Uterus (tissue), 2 donors: ENCODE measurements around the gene FAM8A1.

Experiments
- CTCF ChIP-seq, 4 experiments: fragments of 200-600 bp in 2 of 4; fragments of 450-650 bp in 2 of 4; sonication (generic) in 2 of 4; IDR thresholded peaks; one replicate each; pipeline ENCODE4 v1.5.1; 2016 to 2019; ENCODE audit warnings: antibody characterized with exemption in 4 of 4, mild to moderate bottlenecking in 2 of 4, moderate library complexity in 1 of 4
- POLR2A ChIP-seq, 2 donors: fragments of 450-650 bp; IDR thresholded peaks; one replicate each; pipeline ENCODE4 v1.6.1; 2016; ENCODE audit warnings: antibody characterized with exemption in 2 of 2, mild to moderate bottlenecking in 1 of 2, moderate library complexity in 1 of 2

DNA sequence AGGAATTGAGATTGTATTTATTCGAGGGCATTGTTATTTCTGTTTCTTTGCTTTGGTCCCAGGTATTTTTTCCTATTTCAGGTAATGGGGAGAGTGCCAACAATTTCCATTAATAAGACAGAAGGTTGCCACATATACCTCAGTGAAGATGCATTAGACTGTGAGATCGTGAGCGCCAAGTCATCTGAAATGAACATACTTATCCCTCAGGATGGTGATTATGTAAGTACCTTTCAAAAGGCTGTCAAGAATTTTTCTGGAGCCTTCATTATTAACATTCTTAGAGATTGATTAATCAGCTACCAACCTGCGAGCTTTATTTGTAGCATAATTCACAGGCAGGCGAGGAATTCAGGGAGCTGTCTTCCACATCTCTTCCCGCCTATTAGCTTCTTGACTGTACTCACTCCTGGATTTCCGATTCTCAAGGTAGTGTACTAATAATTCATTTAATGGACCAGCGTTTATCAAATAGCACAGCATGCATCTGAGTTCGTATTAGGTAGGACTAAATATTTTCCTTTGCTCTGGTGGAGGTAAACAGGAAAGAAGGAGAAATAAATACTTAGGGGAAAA, 48.6 kb upstream of the FAM8A1 start:
- TF ChIP-seq CTCF (IDR thresholded peaks at IDR 0.05) (no peak), POLR2A (IDR thresholded peaks at IDR 0.05) (no peak)
